HG03439 (cell line): Measurements from ENCODE around the gene C21orf58.

ENCODE experiments used
- ATAC-seq: cut with Tn5 transposase; IDR thresholded peaks from one replicate; pipeline ENCODE4 v1.9.1; 2021; ENCODE audit warnings: mild to moderate bottlenecking, moderate library complexity; ENCODE audit not compliant: unreplicated experiment

The C21orf58 gene

GRCh38 chr21:46354046-46354445 is 30.4 kb upstream of the C21orf58 start:
- ATAC-seq = no peak

GRCh38 chr21:46352913-46353312 is 29.2 kb upstream of the C21orf58 start:
- no peak for ATAC-seq

DNA sequence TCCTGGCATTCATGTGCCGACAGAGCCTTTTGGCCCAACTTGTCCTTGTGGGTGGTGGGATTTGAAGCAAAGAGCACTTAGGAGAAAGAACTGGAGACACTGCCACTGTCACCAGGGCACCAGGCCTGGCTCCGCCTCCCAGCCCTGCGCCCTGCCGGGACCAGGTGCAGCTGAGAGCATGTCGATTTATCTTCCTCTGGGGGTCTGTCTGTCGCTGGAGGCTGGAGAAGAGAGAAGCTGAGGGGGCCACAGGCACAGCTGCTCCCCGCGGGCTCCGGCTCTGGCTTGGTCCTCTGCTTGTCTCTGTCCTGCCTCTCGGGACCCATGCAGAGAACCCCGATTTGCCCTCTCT is 28.5 kb upstream of the C21orf58 start:
- ATAC-seq = no peak

- no peak for ATAC-seq
Measured at GRCh38 chr21:46351476-46352163, 27.9 kb upstream of the C21orf58 start.

- ATAC-seq = no peak
Measured at GRCh38 chr21:46350981-46351380, 27.3 kb upstream of the C21orf58 start.

DNA sequence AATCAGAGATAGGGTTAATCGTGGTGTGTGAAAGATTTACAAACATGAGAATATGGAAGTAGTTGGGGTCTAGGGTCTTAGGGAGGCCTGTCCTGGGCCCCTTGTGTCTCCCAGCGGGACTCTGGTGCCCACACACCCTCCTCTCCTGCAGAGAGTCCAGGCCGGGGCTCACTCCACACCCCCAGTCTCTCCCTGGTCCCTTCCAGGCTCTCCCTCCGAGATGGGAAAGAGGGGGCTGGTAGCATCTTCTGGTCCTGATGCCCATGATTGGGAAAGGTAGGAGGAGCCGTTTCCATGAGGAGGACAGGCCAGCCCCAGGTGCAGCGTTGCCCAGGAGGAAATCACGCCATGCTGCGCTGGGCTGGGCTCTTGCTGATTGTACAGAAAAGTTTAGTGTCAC is 26.9 kb upstream of the C21orf58 start:
- ATAC-seq = no peak

DNA sequence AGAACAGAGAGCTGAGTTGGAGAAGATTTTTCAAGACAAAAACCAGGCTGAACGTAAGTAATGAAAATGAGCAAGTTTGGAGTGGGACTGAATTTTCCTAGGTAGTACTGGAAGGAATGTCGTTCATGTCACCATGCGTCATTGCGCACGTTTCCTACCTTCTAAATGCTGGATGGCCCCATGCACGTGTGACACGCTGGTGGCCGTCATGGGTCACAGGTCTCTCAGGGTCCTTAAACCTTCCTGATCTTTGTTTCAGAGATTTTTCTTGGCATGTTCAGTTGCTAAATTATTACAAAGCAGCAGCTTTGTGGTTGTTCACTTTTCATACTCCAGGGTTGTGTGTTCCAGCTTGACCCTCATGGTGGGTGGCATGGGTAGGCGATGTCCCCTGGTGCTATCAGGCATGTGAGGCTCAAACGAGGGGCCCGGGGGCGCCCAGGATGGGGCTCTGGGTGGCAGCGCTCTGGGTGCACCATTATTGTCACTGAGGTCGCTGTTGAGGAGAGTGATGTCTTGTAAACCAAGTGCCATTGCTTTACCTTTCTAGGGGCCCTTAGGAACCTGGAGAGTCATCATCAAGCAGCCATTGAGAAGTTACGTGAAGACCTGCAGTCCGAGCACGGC is 25.6 kb upstream of the C21orf58 start:
- ATAC-seq = no peak

DNA sequence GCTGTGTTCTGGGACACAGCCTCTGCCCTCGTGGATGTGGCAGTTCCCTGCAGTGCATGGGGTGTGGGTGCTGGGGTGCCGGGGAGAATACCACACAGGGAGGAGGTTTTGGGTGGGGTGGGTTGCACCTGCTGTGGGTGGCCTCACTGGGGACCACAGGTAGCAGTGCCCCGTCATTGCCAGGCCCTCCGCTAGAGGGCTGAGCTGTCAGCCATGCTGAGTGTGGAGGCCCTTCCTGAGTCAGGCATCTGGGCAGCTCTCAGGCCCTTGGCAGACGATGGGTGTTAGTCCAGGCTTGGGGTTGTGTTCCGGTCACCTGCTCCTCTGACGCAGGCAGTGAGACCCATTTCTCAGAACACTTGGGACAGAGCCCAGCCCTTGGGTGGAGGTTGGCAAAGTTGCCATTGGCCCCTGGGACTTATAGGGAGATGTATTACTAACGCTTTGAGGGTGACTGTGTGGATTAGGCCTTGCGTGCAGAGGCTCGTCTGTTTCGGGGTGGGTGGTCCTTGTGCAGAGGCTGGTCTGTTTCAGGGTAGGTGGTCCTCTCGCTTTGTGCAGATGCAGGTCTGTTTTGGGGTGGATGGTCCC is 24.2 kb upstream of the C21orf58 start:
- ATAC-seq = no peak

- ATAC-seq = no peak
Measured at GRCh38 chr21:46347203-46347550, 23.5 kb upstream of the C21orf58 start.

DNA sequence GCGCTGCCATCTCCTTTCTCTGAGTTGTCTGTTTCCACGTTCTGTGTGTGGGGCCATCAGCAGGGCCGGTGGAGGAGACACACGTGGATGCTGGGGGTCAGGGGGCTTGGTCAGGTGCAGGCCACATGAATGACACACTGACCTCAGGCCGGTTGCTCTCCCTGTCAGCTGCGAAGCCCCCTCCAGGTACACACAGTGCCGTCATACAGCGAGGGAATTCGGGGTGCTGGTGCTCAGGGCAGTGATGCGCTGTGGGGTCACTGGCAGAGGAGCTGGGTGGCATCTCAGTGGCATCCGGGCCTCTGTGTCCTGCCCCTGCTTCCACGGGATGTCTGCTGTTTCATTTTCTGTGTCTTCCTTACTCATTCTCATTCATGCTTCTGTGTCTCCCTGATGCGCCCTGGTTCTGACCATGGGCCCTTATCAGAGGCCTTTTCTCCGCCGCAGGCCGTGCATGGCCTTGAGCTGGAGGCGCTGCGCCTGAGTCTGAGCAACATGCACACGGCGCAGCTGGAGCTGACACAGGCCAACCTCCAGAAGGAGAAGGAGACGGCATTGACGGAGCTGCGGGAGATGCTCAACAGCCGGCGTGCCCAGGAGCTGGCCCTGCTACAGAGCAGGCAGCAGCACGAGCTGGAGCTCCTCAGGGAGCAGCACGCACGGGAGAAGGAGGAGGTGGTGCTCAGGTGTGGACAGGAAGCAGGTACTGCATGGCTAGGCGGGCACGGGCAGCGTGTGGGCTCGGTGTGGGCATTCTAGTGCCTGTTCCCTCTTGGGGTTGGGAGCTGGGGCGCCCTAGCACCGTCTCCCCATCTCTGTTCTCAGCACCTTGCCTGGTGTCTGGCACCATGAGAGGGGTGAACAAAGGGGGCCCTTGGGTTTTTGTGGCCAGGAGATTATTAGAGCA is 22.9 kb upstream of the C21orf58 start:
- ATAC-seq = no peak

DNA sequence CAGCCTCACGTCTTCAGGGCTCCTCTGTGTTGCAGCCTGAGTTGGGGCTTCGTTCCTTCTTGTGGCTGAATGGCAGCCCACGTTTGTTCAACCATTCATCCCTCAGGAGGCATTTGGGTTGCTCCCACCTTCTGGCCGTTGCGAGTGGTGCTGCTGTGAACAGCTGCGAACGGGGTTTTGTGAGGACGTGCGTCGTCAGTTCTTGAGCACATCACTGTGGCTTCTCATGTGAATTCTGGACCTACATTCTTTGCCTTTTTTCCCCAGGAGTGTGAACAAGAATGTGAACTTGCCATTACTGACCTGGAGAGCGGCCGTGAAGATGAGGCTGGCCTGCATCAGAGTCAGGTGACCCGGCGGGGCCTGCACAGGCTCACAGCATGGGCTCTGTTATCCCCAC is 22.2 kb upstream of the C21orf58 start:
- no peak for ATAC-seq

DNA sequence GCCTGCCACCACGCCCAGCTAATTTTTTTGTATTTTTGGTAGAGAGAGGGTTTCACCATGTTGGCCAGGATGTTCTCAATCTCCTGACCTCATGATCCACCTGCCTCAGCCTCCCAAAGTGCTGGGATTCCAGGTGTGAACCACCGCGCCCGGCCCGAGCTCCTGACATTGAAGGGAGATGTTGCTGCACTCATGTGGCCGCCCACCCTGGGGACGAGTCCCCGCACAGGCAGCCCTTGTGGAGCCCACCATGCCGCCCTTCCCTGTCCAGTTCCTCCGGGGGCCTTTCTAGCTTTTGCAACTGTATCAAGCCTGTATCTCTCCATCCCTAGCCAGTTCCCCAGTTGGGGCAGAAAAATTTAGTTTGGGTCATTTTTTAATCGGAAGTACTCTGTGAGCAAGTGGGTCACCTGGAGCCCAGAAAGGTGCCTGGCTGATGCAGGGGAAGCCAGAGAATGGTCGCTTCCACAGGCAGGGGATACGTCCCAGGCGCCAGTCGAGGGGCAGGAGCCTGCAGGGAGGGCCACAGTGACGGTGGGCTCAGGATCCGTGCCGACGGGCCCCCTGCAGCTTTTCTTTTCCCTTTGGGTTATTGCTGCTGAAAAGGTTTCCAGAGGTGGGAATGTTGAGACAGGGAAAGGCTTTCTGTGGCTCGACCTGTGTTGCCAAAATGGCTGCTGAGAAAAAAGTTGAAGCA is 20.7 kb upstream of the C21orf58 start:
- ATAC-seq = no peak

DNA sequence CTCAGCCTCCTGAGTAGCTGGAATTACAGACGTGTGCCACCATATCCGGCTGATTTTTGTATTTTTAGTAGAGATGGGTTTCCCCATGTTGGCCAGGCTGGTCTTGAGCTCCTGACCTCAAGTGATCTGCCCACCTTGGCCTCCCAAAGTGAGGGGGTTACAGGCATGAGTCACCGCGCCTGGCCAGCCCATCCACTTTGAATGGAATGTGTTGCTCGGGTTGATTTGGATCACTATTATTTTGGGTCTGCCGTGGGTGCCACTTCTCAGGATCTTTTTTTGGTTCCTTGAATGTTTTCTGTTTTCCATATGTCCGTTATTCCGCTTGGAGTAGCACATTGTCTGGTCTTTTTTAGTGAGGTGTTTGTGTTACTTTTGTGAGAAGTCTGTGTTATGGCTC is 17.3 kb upstream of the C21orf58 start:
- no peak for ATAC-seq

DNA sequence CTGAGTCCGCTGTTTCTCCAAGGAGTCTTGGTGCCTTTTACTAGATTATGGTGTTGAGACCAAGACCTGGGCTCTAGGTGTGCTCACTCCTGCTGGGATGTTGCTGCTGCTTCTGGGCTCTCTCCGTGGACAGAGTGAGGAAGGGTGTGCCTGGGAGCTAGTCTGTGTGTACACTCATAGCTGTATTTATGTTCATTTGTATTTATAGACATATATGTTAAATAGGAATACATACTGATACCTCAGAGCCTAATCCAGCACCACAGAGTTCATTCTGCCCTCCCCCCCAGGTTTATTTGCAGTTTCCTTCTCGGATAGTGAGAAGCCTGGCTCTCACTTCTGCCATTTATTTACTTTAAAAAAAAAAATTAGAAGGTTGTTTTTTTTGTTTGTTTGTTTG is 12.9 kb upstream of the C21orf58 start:
- no peak for ATAC-seq

GRCh38 chr21:46334351-46335140 is 10.9 kb upstream of the C21orf58 start:
- ATAC-seq = no peak

DNA sequence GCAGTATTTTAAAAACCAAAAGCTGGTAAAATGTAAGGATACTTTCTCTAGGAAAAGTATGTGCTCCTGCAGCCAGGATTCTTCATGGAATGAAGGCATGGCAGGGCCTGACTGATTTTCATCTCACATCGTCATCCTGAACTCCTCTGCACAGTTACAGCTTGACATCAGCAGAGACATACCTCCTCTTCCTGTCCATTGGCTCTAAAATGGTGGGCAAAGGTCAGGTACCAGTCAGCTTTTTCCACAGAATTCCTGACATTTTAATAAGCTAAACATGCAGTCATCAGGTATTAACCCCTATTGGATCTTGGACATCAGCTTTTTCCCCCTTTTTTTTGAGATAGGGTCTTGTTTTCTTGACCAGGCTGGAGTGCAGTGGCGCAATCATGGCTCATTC is 6.1 kb upstream of the C21orf58 start:
- ATAC-seq = no peak

DNA sequence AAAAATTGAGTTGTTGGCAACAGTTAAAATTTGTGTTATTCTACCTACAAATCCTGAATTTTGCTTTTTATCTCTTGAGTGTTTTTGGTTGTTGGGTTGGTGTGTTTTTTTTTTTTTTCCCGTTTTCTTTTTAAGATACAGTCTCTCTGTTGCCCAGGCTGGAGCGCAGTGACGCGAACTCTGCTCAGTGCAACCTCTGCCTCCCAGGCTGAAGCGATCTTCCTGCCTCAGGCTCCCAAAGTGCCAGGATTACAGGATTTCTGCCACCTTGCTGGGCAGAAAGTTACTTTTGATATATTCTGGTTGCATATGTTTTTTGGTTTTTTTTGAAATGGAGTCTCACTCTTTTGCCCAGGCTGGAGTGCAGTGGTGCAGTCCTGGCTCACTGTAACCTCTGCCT is 4.5 kb upstream of the C21orf58 start:
- no peak for ATAC-seq

- ATAC-seq = no peak
Measured at GRCh38 chr21:46327711-46328110, 4.0 kb upstream of the C21orf58 start.

DNA sequence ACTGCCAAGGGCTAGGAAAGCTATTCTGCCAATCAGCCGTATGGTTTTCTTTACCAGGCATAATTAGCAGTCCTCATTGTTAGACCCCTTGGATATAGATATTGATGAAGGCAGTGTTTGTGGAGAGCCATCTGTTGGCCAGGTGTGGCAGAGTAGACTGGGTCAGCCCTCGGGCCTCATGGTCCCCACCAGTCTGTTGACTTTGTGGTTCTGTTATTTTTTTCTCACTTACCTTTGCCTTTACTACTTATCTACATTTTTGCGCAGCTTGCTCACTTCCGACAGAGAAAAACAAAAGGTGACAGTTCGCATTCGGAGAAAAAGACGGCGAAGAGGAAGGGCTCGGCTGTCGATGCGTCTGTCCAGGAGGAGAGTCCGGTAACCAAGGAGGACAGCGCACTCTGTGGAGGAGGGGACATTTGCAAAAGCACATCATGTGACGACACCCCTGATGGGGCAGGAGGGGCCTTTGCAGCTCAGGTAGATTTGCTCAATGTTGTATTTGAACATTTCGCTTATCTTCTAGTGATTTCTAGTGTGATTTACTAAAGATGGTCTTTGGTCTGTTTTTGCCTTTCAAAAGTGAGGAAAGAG is 2.5 kb upstream of the C21orf58 start:
- ATAC-seq = no peak
